A549 (cell line): ENCODE data around the gene PPP1CC.

Experiments
- CTCF ChIP-seq: fragments of >200 bp; sonication (Bioruptor Twin); formaldehyde crosslinking; IDR thresholded peaks from 3 replicates; pipeline ENCODE4 v1.5.1; 2016
- ZNF302 ChIP-seq: fragments of 250-450 bp; sonication (Bioruptor Pico); IDR thresholded peaks from 2 replicates; pipeline ENCODE4 v1.9.0; 2021; ENCODE audit warnings: inconsistent platforms, mild to moderate bottlenecking, moderate library complexity

GRCh38 chr12:110750784-110751461 is 8.2 kb upstream of the PPP1CC start:
- no peak for TF ChIP-seq CTCF
- TF ChIP-seq ZNF302 (CRISPR knock-in tag), result no peak
